K562 treated with DMSO at 1 percent for 48 hours (cell line): ENCODE data around the gene PLK5. TPM values are rescaled to one million over a fixed set of nuclear protein-coding genes. Genes with fewer than 3 reads are reported as not detected.

Source experiments
- total RNA-seq: library from RNA; unstranded; fragments of 300-600 nt; gene quantifications from 2 replicates; pipeline ENCODE4 v1.2.3, GENCODE V29; 2022; ENCODE audit warnings: low replicate concordance; ENCODE audit errors: extremely low read depth

The PLK5 gene
- not detected in 2 replicates for total RNA-seq

GRCh38 chr19:1523412-1524286 lies at the start of gene PLK5:
TSS of gene PLK5 (plus strand) at chr19:1524077. CDS start at chr19:1526997, 2,920 bp downstream.

GRCh38 chr19:1478934-1479707 lies 44.8 kb upstream of the PLK5 start, which contains the start of gene C19orf25:
TSS of gene C19orf25 (minus strand) at chr19:1479215. CDS start at chr19:1478903, 312 bp downstream.

GRCh38 chr19:1490311-1491113 lies 33.4 kb upstream of the PLK5 start, which contains the start of gene PCSK4:
TSS of gene PCSK4 (minus strand) at chr19:1490350. CDS start at chr19:1490346, 4 bp downstream.

GRCh38 chr19:1491114-1491848 lies 32.6 kb upstream of the PLK5 start, which contains the start of gene REEP6:
TSS of gene REEP6 (plus strand) at chr19:1491181. CDS start at chr19:1491270, 89 bp downstream.

GRCh38 chr19:1512671-1513498 lies 11.0 kb upstream of the PLK5 start, which contains the start of gene ADAMTSL5:
TSS of gene ADAMTSL5 (minus strand) at chr19:1513019. CDS start at chr19:1510943, 2,076 bp downstream.

GRCh38 chr19:1568320-1569019 lies 44.6 kb downstream of the PLK5 start, which contains the start of gene MEX3D:
TSS of gene MEX3D (minus strand) at chr19:1568325. CDS start at chr19:1568058, 267 bp downstream.

Other genes starting within 250 kb of the PLK5 start
- gene FAM174C, start 248.5 kb upstream of the PLK5 start, total RNA-seq, result not detected in 2 replicates
- not detected in 2 replicates for gene EFNA2, start 238.2 kb upstream of the PLK5 start, total RNA-seq
- gene NDUFS7, start 140.2 kb upstream of the PLK5 start, total RNA-seq, result not detected in 2 replicates
- gene GAMT, start 122.5 kb upstream of the PLK5 start, total RNA-seq, result not detected in 2 replicates
- gene DAZAP1, start 116.5 kb upstream of the PLK5 start, total RNA-seq, result not detected in 2 replicates
- gene RPS15, start 85.7 kb upstream of the PLK5 start, total RNA-seq, result 3,927 TPM in 1 of 2 replicates, not detected in the other
- not detected in 2 replicates for gene APC2, start 74.0 kb upstream of the PLK5 start, total RNA-seq
- gene C19orf25, start 44.9 kb upstream of the PLK5 start, total RNA-seq, result not detected in 2 replicates
- not detected in 2 replicates for gene PCSK4, start 33.7 kb upstream of the PLK5 start, total RNA-seq
- not detected in 2 replicates for gene REEP6, start 32.9 kb upstream of the PLK5 start, total RNA-seq
- gene ADAMTSL5, start 11.1 kb upstream of the PLK5 start, total RNA-seq, result not detected in 2 replicates
- gene MEX3D, start 44.2 kb downstream of the PLK5 start, total RNA-seq, result not detected in 2 replicates
- gene MBD3, start 68.8 kb downstream of the PLK5 start, total RNA-seq, result 422 TPM in 1 of 2 replicates, not detected in the other
- gene UQCR11, start 81.4 kb downstream of the PLK5 start, total RNA-seq, result not detected in 2 replicates
- gene TCF3, start 128.5 kb downstream of the PLK5 start, total RNA-seq, result 141 TPM in 1 of 2 replicates, not detected in the other
- not detected in 2 replicates for gene ONECUT3, start 229.4 kb downstream of the PLK5 start, total RNA-seq